Calu3 (cell line): ENCODE data around the gene AP4M1. TPM values are rescaled to one million over a fixed set of nuclear protein-coding genes. Genes with fewer than 3 reads are reported as not detected.
"Not testable (repeated sequence)": the region's sequence is repeated elsewhere in the genome, so short reads cannot be mapped to it uniquely, and the experiment has no call there.

Experiments
- BruUV-seq: library from RNA; stranded (reverse); fragments of 400-500 nt; replicated peaks from 2 replicates; lab custom pipeline; 2021; lab: Mats Ljungman, UMichigan
- CTCF ChIA-PET: fragments of 300-600 bp; sonication (Branson Sonifier 250); formaldehyde crosslinking; loops from one replicate; lab custom pipeline; 2022; ENCODE audit warnings: antibody characterized with exemption; lab: Charles Lee
- DNase-seq: peaks from one replicate; pipeline ENCODE4 v3.0.0; 2022
- H3K27ac Mint-ChIP-seq: one replicate; pipeline ENCODE4 v1.8.0; 2022; ENCODE audit warnings: mixed read lengths; ENCODE audit not compliant: unreplicated experiment
- H3K27me3 Mint-ChIP-seq: one replicate; pipeline ENCODE4 v1.8.0; 2022; ENCODE audit warnings: mixed read lengths; ENCODE audit not compliant: unreplicated experiment
- H3K36me3 Mint-ChIP-seq: one replicate; pipeline ENCODE4 v1.8.0; 2022; ENCODE audit warnings: mild to moderate bottlenecking, moderate library complexity, mixed read lengths; ENCODE audit not compliant: insufficient read depth, unreplicated experiment
- H3K4me1 Mint-ChIP-seq: one replicate; pipeline ENCODE4 v1.8.0; 2022; ENCODE audit warnings: mild to moderate bottlenecking, low read depth, mixed read lengths; ENCODE audit not compliant: unreplicated experiment
- H3K4me3 Mint-ChIP-seq: one replicate; pipeline ENCODE4 v1.8.0; 2022; ENCODE audit warnings: mild to moderate bottlenecking, low read depth, moderate library complexity, mixed read lengths; ENCODE audit not compliant: unreplicated experiment
- H3K9me3 Mint-ChIP-seq: one replicate; pipeline ENCODE4 v1.8.0; 2022; ENCODE audit warnings: low read depth, mixed read lengths; ENCODE audit not compliant: unreplicated experiment
- intact Hi-C: fragments of 100-400 bp; cut with micrococcal nuclease; formaldehyde crosslinking; loops from one replicate; pipeline ENCODE4 v1.10.0; 2022; ENCODE audit not compliant: unreplicated experiment
- total RNA-seq: library from RNA; stranded (reverse); gene quantifications from 2 replicates; pipeline ENCODE4 v1.2.3, GENCODE V29; 2022
- TF ChIP-seq, protein P1 (sequence below): fragments of 200-600 bp; IDR thresholded peaks from one replicate; pipeline ENCODE4 v1.8.0; 2022; ENCODE audit warnings: antibody characterized with exemption; ENCODE audit not compliant: unreplicated experiment

The AP4M1 gene
- total RNA-seq, 1 experiment from 2014 or later = 13.9 TPM

DNA sequence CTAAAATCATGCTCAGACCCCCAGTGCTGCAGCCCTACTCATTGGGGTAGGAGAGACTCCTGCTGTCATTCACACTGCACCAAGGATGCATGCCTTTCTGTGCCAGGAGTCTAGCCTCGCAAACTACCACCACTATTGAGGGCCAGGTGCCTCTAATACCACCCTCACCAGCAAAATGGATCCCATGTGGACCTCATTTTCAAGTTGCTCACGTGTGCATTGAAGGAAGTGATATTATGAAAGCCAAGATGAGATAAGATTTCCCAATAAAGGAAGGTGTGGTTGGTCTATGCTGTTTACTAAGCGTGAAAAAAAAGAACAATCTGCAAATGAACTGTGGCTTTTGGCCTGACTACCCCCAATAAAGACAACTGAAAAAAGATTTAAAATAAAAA lies 40.1 kb downstream of the AP4M1 start:
- Mint-ChIP-seq H3K36me3 (no peaks in the 10 kb centered on the region), H3K27me3 (no peaks in the 10 kb centered on the region), H3K9me3 (no peaks in the 10 kb centered on the region), H3K27ac (no peak overlapping the region), H3K4me3 (no peak overlapping the region), H3K4me1 (peaks cover 7% of the 10 kb centered on the region)
- CTCF ChIA-PET = interaction anchor here (0.5 kb wide), 1 partner anchor 41 kb away, joined by 3 read pairs; no protein-coding TSS in a partner anchor
- intact Hi-C loops = no loop called here
- TF ChIP-seq, protein P1, sequence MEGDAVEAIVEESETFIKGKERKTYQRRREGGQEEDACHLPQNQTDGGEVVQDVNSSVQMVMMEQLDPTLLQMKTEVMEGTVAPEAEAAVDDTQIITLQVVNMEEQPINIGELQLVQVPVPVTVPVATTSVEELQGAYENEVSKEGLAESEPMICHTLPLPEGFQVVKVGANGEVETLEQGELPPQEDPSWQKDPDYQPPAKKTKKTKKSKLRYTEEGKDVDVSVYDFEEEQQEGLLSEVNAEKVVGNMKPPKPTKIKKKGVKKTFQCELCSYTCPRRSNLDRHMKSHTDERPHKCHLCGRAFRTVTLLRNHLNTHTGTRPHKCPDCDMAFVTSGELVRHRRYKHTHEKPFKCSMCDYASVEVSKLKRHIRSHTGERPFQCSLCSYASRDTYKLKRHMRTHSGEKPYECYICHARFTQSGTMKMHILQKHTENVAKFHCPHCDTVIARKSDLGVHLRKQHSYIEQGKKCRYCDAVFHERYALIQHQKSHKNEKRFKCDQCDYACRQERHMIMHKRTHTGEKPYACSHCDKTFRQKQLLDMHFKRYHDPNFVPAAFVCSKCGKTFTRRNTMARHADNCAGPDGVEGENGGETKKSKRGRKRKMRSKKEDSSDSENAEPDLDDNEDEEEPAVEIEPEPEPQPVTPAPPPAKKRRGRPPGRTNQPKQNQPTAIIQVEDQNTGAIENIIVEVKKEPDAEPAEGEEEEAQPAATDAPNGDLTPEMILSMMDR = no peak
- BruUV-seq = no TSS peak
- no peak for DNase-seq

DNA sequence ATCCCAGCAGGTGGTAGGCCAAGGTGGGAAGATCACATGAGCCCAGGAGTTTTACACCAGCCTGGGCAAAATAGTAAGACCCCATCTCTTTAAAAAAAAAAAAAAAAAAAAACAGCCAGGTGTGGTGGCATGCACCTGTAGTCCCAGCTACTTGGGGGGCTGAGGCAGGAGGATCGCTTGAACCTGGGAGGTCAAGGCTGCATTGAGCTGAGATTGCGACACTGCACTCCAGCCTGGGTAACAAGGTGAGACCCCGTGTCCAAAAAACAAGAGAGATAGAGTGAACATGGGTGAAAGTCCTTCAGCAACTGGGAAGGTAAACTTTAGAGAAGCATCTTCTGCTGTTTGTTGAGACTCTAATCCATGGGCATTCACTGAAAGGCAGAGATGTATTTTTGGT lies 41.0 kb downstream of the AP4M1 start:
- intact Hi-C loops = no loop called here
- Mint-ChIP-seq H3K27ac (no peak overlapping the region), H3K4me1 (peaks cover 7% of the 10 kb centered on the region), H3K27me3 (no peaks in the 10 kb centered on the region), H3K4me3 (no peak overlapping the region), H3K36me3 (peaks cover under 1% of the 10 kb centered on the region), H3K9me3 (no peaks in the 10 kb centered on the region)
- TF ChIP-seq, protein P1 = no peak
- DNase-seq = no peak
- BruUV-seq = no TSS peak
- CTCF ChIA-PET = interaction anchor here (0.7 kb wide), 1 partner anchor 29 kb away, joined by 3 read pairs; no protein-coding TSS in a partner anchor

DNA sequence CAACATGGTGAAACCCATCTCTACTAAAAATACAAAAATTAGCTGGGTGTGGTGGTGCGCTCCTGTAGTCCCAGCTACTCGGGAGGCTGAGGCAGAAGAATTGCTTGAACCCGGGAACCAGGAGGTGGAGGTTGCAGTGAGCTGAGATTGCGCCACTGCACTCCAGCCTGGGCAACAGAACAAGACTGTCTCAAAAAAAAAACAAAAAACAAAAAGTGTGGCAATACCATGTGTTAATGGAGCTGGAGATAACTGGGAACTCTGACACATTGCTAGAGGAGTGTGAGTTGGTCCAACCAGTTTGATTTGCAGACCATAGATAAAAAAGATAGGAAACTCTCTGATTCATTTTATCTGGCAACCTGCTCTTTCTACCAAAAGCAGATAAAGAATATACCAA lies 44.9 kb downstream of the AP4M1 start:
- Mint-ChIP-seq H3K36me3 (peaks cover 20% of the 10 kb centered on the region), H3K4me1 (peaks cover 23% of the 10 kb centered on the region)
- BruUV-seq, H3K4me3 Mint-ChIP-seq, H3K27me3 Mint-ChIP-seq, intact Hi-C loops, DNase-seq, CTCF ChIA-PET, H3K9me3 Mint-ChIP-seq, H3K27ac Mint-ChIP-seq: not testable (repeated sequence)

DNA sequence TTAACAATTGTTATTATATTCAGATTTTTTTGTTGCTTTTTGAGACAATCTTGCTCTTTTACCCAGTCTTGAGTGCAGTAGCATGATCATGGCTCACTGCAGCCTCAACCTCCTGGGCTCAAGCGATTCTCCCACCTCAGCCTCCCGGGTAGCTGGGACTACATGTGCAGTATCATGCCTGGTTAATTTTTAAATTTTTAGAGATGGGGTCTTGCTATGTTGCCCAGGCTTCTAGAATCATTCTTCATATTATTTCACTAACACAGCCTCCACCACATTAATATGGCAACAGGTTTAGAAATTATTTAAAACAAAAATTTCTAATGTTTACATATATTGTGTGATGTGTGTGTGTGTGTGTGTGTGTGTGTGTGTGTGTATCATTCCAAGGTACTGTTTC lies 45.8 kb downstream of the AP4M1 start:
- no peaks in the 10 kb centered on the region for H3K9me3 Mint-ChIP-seq
- no peak overlapping the region for H3K27ac Mint-ChIP-seq
- peaks cover 27% of the 10 kb centered on the region for H3K36me3 Mint-ChIP-seq
- no peaks in the 10 kb centered on the region for H3K27me3 Mint-ChIP-seq
- TF ChIP-seq, protein P1 = no peak
- CTCF ChIA-PET = no interaction called here
- BruUV-seq = no TSS peak
- no peak for DNase-seq
- intact Hi-C loops = no loop called here
- peaks cover 21% of the 10 kb centered on the region for H3K4me1 Mint-ChIP-seq
- H3K4me3 Mint-ChIP-seq = no peak overlapping the region

DNA sequence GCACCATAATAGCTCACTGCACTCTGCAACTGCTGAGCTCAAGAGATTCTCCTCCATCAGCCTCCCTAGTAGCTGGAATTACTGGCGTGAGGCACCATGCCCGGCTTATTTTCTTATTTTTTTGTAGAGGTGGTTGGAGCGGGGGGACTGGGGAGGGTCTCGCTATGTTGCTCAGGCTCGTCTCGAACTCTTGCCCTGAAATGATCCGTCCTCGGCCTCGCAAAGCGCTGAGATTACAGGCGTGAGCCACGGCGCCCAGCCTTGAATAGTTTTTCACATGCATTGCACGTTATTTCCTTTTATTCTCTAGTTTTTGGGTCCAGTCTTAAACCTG lies 46.7 kb downstream of the AP4M1 start:
- peaks cover 33% of the 10 kb centered on the region for H3K36me3 Mint-ChIP-seq
- H3K9me3 Mint-ChIP-seq = no peaks in the 10 kb centered on the region
- TF ChIP-seq, protein P1 = no peak
- BruUV-seq = no TSS peak
- CTCF ChIA-PET = interaction anchor here (1.0 to 1.2 kb wide), 2 partner anchors 15 to 19 kb away, joined by 4 read pairs; no protein-coding TSS in a partner anchor
- H3K27ac Mint-ChIP-seq = peak overlapping the region; percentile 90
- H3K27me3 Mint-ChIP-seq = no peaks in the 10 kb centered on the region
- intact Hi-C loops = no loop called here
- DNase-seq = no peak
- peak overlapping the region; percentile 97 for H3K4me3 Mint-ChIP-seq
- peaks cover 27% of the 10 kb centered on the region for H3K4me1 Mint-ChIP-seq
